H1 (cell line): ENCODE results near the gene ASAP2. TPM values are rescaled to one million over a fixed set of nuclear protein-coding genes. Genes with fewer than 3 reads are reported as not detected.

Experiments used
- CTCF ChIA-PET: fragments of 300-600 bp; sonication (Branson Sonifier 250); formaldehyde crosslinking; loops from one replicate; lab custom pipeline; 2021; ENCODE audit not compliant: partially characterized antibody; lab: Charles Lee
- POLR2A ChIA-PET: fragments of 300-600 bp; sonication (Branson Sonifier 250); formaldehyde crosslinking; loops from one replicate; lab custom pipeline; 2021; ENCODE audit warnings: inconsistent platforms; ENCODE audit not compliant: partially characterized antibody; lab: Charles Lee
- DNase-seq, 2 experiments: peaks; one replicate each; pipeline versions ENCODE4 v3.0.0 to v3.0.0-alpha.2; 2010 to 2022; ENCODE audit warnings: low spot score in 2 of 2, low read depth in 1 of 2, mixed read lengths in 1 of 2
- FAIRE-seq: peaks from 2 replicates; lab custom pipeline; 2011; peaks lifted over from hg19 to GRCh38; lab: Jason Lieb, UNC
- H2AFZ ChIP-seq: 2 replicates; pipeline ENCODE4 v1.8.1; 2012; ENCODE audit warnings: low read length, inconsistent platforms
- H2AK5ac ChIP-seq: 2 replicates; pipeline ENCODE4 v1.6.1; 2013; ENCODE audit warnings: low read depth, low read length
- H2BK120ac ChIP-seq: replicated peaks from 2 replicates; pipeline ENCODE3; 2013; ENCODE audit warnings: low read depth, low read length, inconsistent platforms
- H2BK12ac ChIP-seq: 2 replicates; pipeline ENCODE4 v1.6.1; 2013; ENCODE audit warnings: low read depth, low read length
- H2BK15ac ChIP-seq: 2 replicates; pipeline ENCODE4 v1.6.1; 2013; ENCODE audit warnings: low read length
- H2BK20ac ChIP-seq: 2 replicates; pipeline ENCODE4 v1.6.1; 2013; ENCODE audit warnings: low read length
- H2BK5ac ChIP-seq: 2 replicates; pipeline ENCODE4 v1.6.1; 2013; ENCODE audit warnings: low read depth, low read length
- H3K14ac ChIP-seq: 2 replicates; pipeline ENCODE4 v1.6.1; 2013; ENCODE audit warnings: inconsistent platforms; ENCODE audit not compliant: insufficient read length
- H3K18ac ChIP-seq: 2 replicates; pipeline ENCODE4 v1.6.1; 2013; ENCODE audit warnings: low read length; ENCODE audit errors: extremely low read depth
- H3K23ac ChIP-seq: 2 replicates; pipeline ENCODE4 v1.6.1; 2013; ENCODE audit warnings: inconsistent platforms; ENCODE audit not compliant: insufficient read length
- H3K23me2 ChIP-seq: 2 replicates; pipeline ENCODE4 v1.6.1; 2013; ENCODE audit warnings: low read depth, low read length
- H3K27ac ChIP-seq: 2 replicates; pipeline ENCODE4 v1.6.1; 2011; ENCODE audit warnings: low read depth, low read length, inconsistent platforms
- H3K27me3 ChIP-seq, 4 experiments: replicated peaks in 1 of 4; 1 replicate in 1 of 4; 2 replicates in 3 of 4; pipeline versions ENCODE4 v1.6.1 to v1.8.1; 2011 to 2013; ENCODE audit warnings: low read length in 3 of 4, mild to moderate bottlenecking in 3 of 4, inconsistent platforms in 2 of 4, mixed read lengths in 2 of 4, moderate library complexity in 1 of 4; ENCODE audit not compliant: control insufficient read depth in 3 of 4, insufficient read depth in 3 of 4; ENCODE audit errors: extremely low read depth in 1 of 4
- H3K36me3 ChIP-seq, 4 experiments: 2 replicates each; pipeline versions ENCODE4 v1.6.1 to v1.8.1; 2011 to 2013; ENCODE audit warnings: mild to moderate bottlenecking in 4 of 4, low read length in 3 of 4, moderate library complexity in 2 of 4, control low read depth in 1 of 4, inconsistent platforms in 1 of 4; ENCODE audit not compliant: insufficient read depth in 4 of 4, control insufficient read depth in 2 of 4
- H3K4ac ChIP-seq: replicated peaks from 2 replicates; pipeline ENCODE3; 2013; ENCODE audit warnings: low read length, low read depth, mixed read lengths, inconsistent platforms; ENCODE audit not compliant: insufficient read length
- H3K4me1 ChIP-seq, 4 experiments: replicated peaks in 1 of 4; 1 replicate in 1 of 4; 2 replicates in 3 of 4; pipeline versions ENCODE4 v1.6.1 to v1.8.1; 2011 to 2013; ENCODE audit warnings: low read length in 3 of 4, inconsistent platforms in 2 of 4, mixed read lengths in 1 of 4; ENCODE audit not compliant: insufficient read depth in 4 of 4, control insufficient read depth in 3 of 4
- H3K4me2 ChIP-seq, 2 experiments: 2 replicates each; pipeline versions ENCODE4 v1.6.1 to v1.8.1; 2011 to 2013; ENCODE audit warnings: low read depth in 2 of 2, low read length in 2 of 2, control low read depth in 1 of 2, inconsistent platforms in 1 of 2, mild to moderate bottlenecking in 1 of 2; ENCODE audit not compliant: insufficient read depth in 1 of 2
- H3K4me3 ChIP-seq, 4 experiments: fragments of 200-600, 300-600 bp in 1 of 4; sonication (generic), shearing (Covaris generic), sonication (Bioruptor Twin) in 1 of 4; 2 replicates each; pipeline versions ENCODE4 v1.5.1 to v1.8.1; 2011 to 2016; ENCODE audit warnings: low read length in 4 of 4, low read depth in 3 of 4, control low read depth in 2 of 4, inconsistent platforms in 2 of 4, mild to moderate bottlenecking in 2 of 4, mixed read lengths in 1 of 4, moderate library complexity in 1 of 4; ENCODE audit not compliant: insufficient read depth in 2 of 4; ENCODE audit errors: extremely low read depth in 1 of 4
- H3K56ac ChIP-seq: replicated peaks from 2 replicates; pipeline ENCODE3; 2013; ENCODE audit warnings: low read depth, mild to moderate bottlenecking, mixed read lengths, low read length, inconsistent platforms; ENCODE audit not compliant: insufficient read length
- H3K79me1 ChIP-seq: 2 replicates; pipeline ENCODE4 v1.6.1; 2013; ENCODE audit warnings: low read depth, low read length, control low read depth
- H3K79me2 ChIP-seq, 2 experiments: 2 replicates each; pipeline versions ENCODE4 v1.6.1 to v1.8.1; 2012 to 2013; ENCODE audit warnings: low read length in 2 of 2, mild to moderate bottlenecking in 2 of 2, inconsistent platforms in 1 of 2; ENCODE audit not compliant: insufficient read depth in 2 of 2, control insufficient read depth in 1 of 2
- H3K9ac ChIP-seq, 4 experiments: replicated peaks in 1 of 4; 1 replicate in 1 of 4; 2 replicates in 3 of 4; pipeline versions ENCODE4 v1.6.1 to v1.8.1; 2011 to 2013; ENCODE audit warnings: low read depth in 3 of 4, low read length in 3 of 4, control low read depth in 2 of 4, mild to moderate bottlenecking in 2 of 4, moderate library complexity in 2 of 4, inconsistent platforms in 1 of 4; ENCODE audit errors: extremely low read depth in 1 of 4
- H3K9me3 ChIP-seq, 2 experiments: 2 replicates each; pipeline versions ENCODE4 v1.6.1 to v1.8.1; 2012 to 2013; ENCODE audit warnings: mild to moderate bottlenecking in 2 of 2, moderate library complexity in 2 of 2, control low read depth in 1 of 2, inconsistent platforms in 1 of 2, low read depth in 1 of 2, low read length in 1 of 2, mixed read lengths in 1 of 2; ENCODE audit not compliant: insufficient read depth in 2 of 2
- H4K20me1 ChIP-seq, 2 experiments: replicated peaks in 1 of 2; 2 replicates each; pipeline versions ENCODE3 to v1.8.1; 2011 to 2013; ENCODE audit warnings: inconsistent platforms in 2 of 2, low read length in 2 of 2, mild to moderate bottlenecking in 1 of 2; ENCODE audit not compliant: insufficient read depth in 2 of 2, control insufficient read depth in 1 of 2
- H4K5ac ChIP-seq: 2 replicates; pipeline ENCODE4 v1.6.1; 2013; ENCODE audit warnings: low read length, low read depth, mixed read lengths, inconsistent platforms; ENCODE audit not compliant: insufficient read length
- H4K8ac ChIP-seq: 2 replicates; pipeline ENCODE4 v1.8.0; 2013; ENCODE audit warnings: mild to moderate bottlenecking, moderate library complexity, low read length, inconsistent platforms; ENCODE audit not compliant: insufficient read depth; ENCODE audit errors: extremely low read depth
- H4K91ac ChIP-seq: replicated peaks from 2 replicates; pipeline ENCODE3; 2013; ENCODE audit warnings: low read length, mixed read lengths, inconsistent platforms; ENCODE audit not compliant: insufficient read length
- ASH2L ChIP-seq: fragments of 200-600, 300-600 bp; sonication (generic); IDR thresholded peaks from one replicate; pipeline ENCODE4 v1.7.1; 2017; ENCODE audit warnings: low read length
- ATF3 ChIP-seq: IDR thresholded peaks from 2 replicates; pipeline ENCODE4 v1.6.1; 2011; ENCODE audit warnings: low read depth, mild to moderate bottlenecking, low read length; ENCODE audit not compliant: insufficient read depth
- GABPA ChIP-seq: IDR thresholded peaks from 2 replicates; pipeline ENCODE4 v1.6.1; 2011; ENCODE audit warnings: mild to moderate bottlenecking, low read length, moderate library complexity, borderline replicate concordance; ENCODE audit not compliant: insufficient read depth
- RAD21 ChIP-seq, 2 experiments: IDR thresholded peaks in 1 of 2; conservative IDR thresholded peaks in 1 of 2; 2 replicates each; pipeline ENCODE4 v1.6.1; 2011; ENCODE audit warnings: low read depth in 2 of 2, low read length in 2 of 2, improper control_type of control experiment in 1 of 2, inconsistent platforms in 1 of 2, mild to moderate bottlenecking in 1 of 2, moderate library complexity in 1 of 2
- RBBP5 ChIP-seq: IDR thresholded peaks from 2 replicates; pipeline ENCODE4 v1.7.1; 2012; ENCODE audit warnings: low read depth, mild to moderate bottlenecking, inconsistent platforms, low read length, moderate library complexity, borderline replicate concordance
- SP4 ChIP-seq: IDR thresholded peaks from 2 replicates; pipeline ENCODE4 v1.6.1; 2012; ENCODE audit warnings: low read length, inconsistent platforms
- WGBS, 2 experiments: shearing (Covaris generic) in 1 of 2; methylation state at CpG; one replicate each; pipeline versions ENCODE4 v1.1.6 to v1.1.7; 2013 to 2015; ENCODE audit warnings: low lambda C conversion rate in 2 of 2, mixed read lengths in 2 of 2, inconsistent platforms in 1 of 2, low coverage in 1 of 2, missing lambda C conversion rate in 1 of 2; ENCODE audit not compliant: insufficient replicate concordance in 2 of 2, insufficient coverage in 1 of 2, insufficient read length in 1 of 2; ENCODE audit errors: extremely low coverage in 1 of 2, missing lambda C conversion rate in 1 of 2; 5-methylcytosine and 5-hydroxymethylcytosine counted together
- long read RNA-seq, 2 experiments: library from RNA in 1 of 2; library from capped mRNA in 1 of 2; stranded (forward); transcript quantifications; one replicate each; pipeline ENCODE4 v2.0.0, GENCODE V29; 2021; ENCODE audit warnings: inconsistent platforms in 1 of 2
- polyA minus RNA-seq, 3 experiments: library from RNA; depleted of rRNA, polyadenylated mRNA; stranded (reverse); fragments of >200 nt; gene quantifications; 1 replicate in 2 of 3; 2 replicates in 1 of 3; pipeline ENCODE4 v1.2.3, GENCODE V29; 2011
- polyA plus RNA-seq, 7 experiments: library from polyadenylated mRNA; depleted of rRNA in 3 of 7; stranded (reverse) in 5 of 7; unstranded in 2 of 7; fragments of >200 nt in 5 of 7; fragments of 200-250 nt in 2 of 7; gene quantifications; 1 replicate in 5 of 7; 2 replicates in 1 of 7; 4 replicates in 1 of 7; pipeline versions ENCODE4 v1.2.1 to v1.2.3, GENCODE V29; 2011 to 2013; ENCODE audit warnings: missing spikeins in 2 of 7, mixed read lengths in 2 of 7
- total RNA-seq: library from RNA; stranded (reverse); fragmentation: NEBNext Ultra II Directional; extraction: Animal tissue kit (Norgen Biotek cat#: 25700); gene quantifications from 2 replicates; pipeline ENCODE4 v1.2.1, GENCODE V29; 2021

ASAP2 gene
- total RNA-seq (16.6 and 18.7 TPM in 2 replicates), polyA plus RNA-seq (2011; rRNA removed) (8.6 and 10.2 TPM in 2 replicates), polyA minus RNA-seq (2011; rRNA and poly(A)+ RNA removed) (15.3 and 16.8 TPM in 2 replicates)
- 9.5 TPM for polyA plus RNA-seq (2011; cell fraction: cytosol; rRNA removed)
- 10.5 TPM for polyA plus RNA-seq (2011; cell fraction: nucleus; rRNA removed)
- 9.0 to 13.2 TPM (median 10.2 TPM) in 4 replicates for polyA plus RNA-seq (2012, experiment 1 of 2)
- polyA plus RNA-seq (2012, experiment 2 of 2), result 0.70 TPM
- 10.7 TPM for polyA plus RNA-seq (2013, experiment 1 of 2)
- 11.2 TPM for polyA plus RNA-seq (2013, experiment 2 of 2)
- polyA minus RNA-seq (2011; cell fraction: cytosol; rRNA and poly(A)+ RNA removed), result 8.6 TPM
- 19.0 TPM for polyA minus RNA-seq (2011; cell fraction: nucleus; rRNA and poly(A)+ RNA removed)
- long read RNA-seq, experiment 1, partial matches to known transcripts, result 4 of 7 reads
- long read RNA-seq, experiment 1, other reads (novel, unspliced or antisense), result 3 of 7 reads
- long read RNA-seq, experiment 2, partial matches to known transcripts, result 0 of 2 reads
- long read RNA-seq, experiment 2, other reads (novel, unspliced or antisense), result 2 of 2 reads

- Histone ChIP-seq H3K79me1 (no peaks in the 10 kb centered on the region), H4K8ac (peak within 1 kb of the TSS; percentile 97), H4K5ac (no peak within 1 kb of the TSS), H2BK120ac (no peak within 1 kb of the TSS), H3K4me1 (peaks cover 0 to 6% (median 3%) of the 10 kb centered on the region in 4 experiments; a peak in 4 of 7 replicates), H3K4me2 (peak within 1 kb of the TSS; percentile 70 to 89), H3K9me3 (no peaks in the 10 kb centered on the region), H3K4me3 (peak within 1 kb of the TSS; percentile 67 to 95 (median 80)), H3K27me3 (peaks cover 0 to 6% (median 3%) of the 10 kb centered on the region in 4 experiments; a peak in 3 of 7 replicates), H4K20me1 (peaks cover 8 to 12% of the 10 kb centered on the region in 2 experiments), H3K23me2 (peaks cover 4% of the 10 kb centered on the region; the same call in 1 of the 2 replicates), H2BK5ac (no peak within 1 kb of the TSS), H3K18ac (peak within 1 kb of the TSS; percentile 55), H3K27ac (no peak within 1 kb of the TSS), H3K14ac (peak within 1 kb of the TSS; percentile 38), H3K56ac (no peak within 1 kb of the TSS), H3K23ac (no peak within 1 kb of the TSS), H3K9ac (peak within 1 kb of the TSS; percentile 75 to 98 (median 85)), H3K79me2 (peaks cover 0 to 19% of the 10 kb centered on the region in 2 experiments; a peak in 2 of 4 replicates), H2BK15ac (peak within 1 kb of the TSS; percentile 72; the same call in 1 of the 2 replicates), H2BK12ac (no peak within 1 kb of the TSS), H4K91ac (peak within 1 kb of the TSS; percentile 38), H3K4ac (peak within 1 kb of the TSS; percentile 95), H3K36me3 (no peaks in the 10 kb centered on the region), H2AK5ac (no peak within 1 kb of the TSS), H2AFZ (peak within 1 kb of the TSS; percentile 66), H2BK20ac (no peak within 1 kb of the TSS)
- no peak for FAIRE-seq
- POLR2A ChIA-PET, result interaction anchor here (0.7 to 2.2 kb wide), 5 partner anchors 12 to 125 kb away, joined by 3 to 8 read pairs (median 4); no protein-coding TSS in a partner anchor
- WGBS, 2 experiments, result 4% methylated on average over 61 of the region's 128 CpGs; no CpG with 5 or more reads in 1 of the 2 experiments
- CTCF ChIA-PET, result interaction anchor here (0.6 to 2.6 kb wide), 24 partner anchors 9 to 216 kb away, joined by 3 to 13 read pairs (median 4); no protein-coding TSS in a partner anchor
- peak in 1 of 2 experiments; percentile 80 for DNase-seq
- peak; percentile 55 for TF ChIP-seq ASH2L
- no peak for TF ChIP-seq ATF3
- no peak for TF ChIP-seq SP4
- 0 out of 2 replicates have a peak, but pooled peaks have one; percentile 47 for TF ChIP-seq GABPA
- peak; percentile 31 to 63; a peak in 2 of 4 replicates for TF ChIP-seq RAD21 (IDR thresholded peaks at IDR 0.05 in 1 of 2, conservative IDR thresholded peaks at IDR 0.05 in 1 of 2; ENCODE audit: low read depth in 2 of 2, low read length in 2 of 2)
- TF ChIP-seq RBBP5, result no peak; the same call in 1 of the 2 replicates
These were observed at the start of gene ASAP2 for GRCh38 chr2:9205963-9206948. ASAP2 (plus strand) TSS chr2:9206812; CDS start chr2:9207105, 293 bp downstream.
